ENCODE results near the gene CMSS1.
"Not testable (repeated sequence)": the region's sequence is repeated elsewhere in the genome, so short reads cannot be mapped to it uniquely, and the experiment has no call there.

Gene CMSS1

GRCh38 chr3:100073049-100073713 lies 255.5 kb downstream of the CMSS1 start:
- DNase-seq: no peak

- no peak for DNase-seq
Measured at GRCh38 chr3:100073714-100074307, 256.1 kb downstream of the CMSS1 start.

GRCh38 chr3:100075196-100075595 lies 257.5 kb downstream of the CMSS1 start:
- DNase-seq: no peak

- DNase-seq: no peak
Measured at GRCh38 chr3:100075851-100076730, 258.4 kb downstream of the CMSS1 start.

DNA sequence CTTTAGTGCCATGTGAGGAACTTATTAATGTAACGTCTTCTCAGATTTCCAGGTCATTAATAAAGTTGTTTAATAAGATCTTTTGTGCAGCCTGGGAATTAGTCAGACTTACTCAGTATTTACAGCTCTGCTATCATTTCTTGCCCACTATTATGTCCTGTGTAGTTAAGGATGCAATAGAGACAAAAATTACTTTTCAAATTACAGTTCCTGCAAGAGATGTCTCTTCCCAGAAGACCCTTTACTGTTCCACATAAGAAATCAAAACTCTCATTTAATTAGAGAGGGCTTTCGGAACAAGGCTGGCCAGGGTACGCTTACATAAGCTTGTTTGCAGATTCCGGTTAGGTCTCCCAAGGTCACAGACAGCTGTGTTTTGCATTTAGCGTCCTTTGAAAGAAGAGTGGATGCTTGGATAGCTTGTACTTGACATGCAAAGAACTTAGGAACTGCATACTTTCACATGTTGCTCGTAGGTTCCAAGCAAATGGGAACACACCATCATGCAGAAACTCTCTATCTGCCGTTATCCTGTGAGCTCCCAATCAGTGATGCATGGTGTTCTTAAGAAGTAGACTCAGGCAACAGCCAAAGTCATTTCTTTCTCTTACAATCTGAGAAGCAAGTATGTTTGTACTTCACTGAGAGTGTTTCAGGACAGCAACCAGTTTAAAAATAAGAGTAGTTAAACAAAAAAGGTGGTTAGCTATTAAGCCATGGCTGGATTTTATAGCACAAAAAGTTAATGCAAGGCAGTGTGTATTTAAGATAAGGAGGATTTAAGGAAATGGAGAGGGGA lies 259.3 kb downstream of the CMSS1 start:
- DNase-seq: no peak

GRCh38 chr3:100079328-100079727 lies 261.7 kb downstream of the CMSS1 start:
- no peak for DNase-seq

DNA sequence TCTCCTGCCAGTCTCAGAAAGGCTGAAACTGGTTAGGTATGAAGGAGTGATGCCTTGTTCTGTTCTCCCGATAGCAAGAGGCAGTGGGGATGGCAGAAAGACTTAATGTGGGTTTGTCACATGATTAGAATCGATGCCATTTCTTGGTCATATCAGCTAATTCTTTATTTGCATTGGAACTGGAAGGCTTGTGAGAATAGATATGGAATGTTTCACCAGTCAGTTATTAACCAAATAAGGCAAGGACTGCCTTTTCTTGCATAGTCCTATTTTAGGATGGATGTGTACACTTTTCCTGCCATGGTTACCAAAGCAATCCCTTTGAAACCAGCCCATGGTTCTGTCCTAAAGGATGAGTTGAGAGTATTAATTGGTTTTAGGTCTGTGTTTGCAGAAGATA lies 262.9 kb downstream of the CMSS1 start:
- no peak for DNase-seq

DNA sequence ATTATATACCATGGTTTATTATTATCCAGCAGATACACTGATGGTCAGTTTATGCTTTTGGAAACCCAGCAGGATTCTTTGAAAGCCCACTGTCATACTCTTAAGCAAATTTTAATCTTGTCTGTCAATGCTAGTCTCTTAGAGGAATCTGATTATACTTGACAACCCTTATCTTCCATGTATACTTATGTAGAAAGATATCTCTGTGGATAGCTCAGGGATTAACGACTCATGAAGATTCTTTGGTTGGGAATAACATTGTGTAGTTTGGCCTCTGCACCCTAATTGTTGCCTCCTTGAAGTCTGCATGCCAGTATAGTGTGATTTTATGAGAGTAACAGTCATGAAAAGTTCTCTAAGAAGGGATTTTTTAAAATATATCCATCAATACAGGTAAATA lies 263.6 kb downstream of the CMSS1 start:
- DNase-seq: no peak

- DNase-seq: no peak
Measured at GRCh38 chr3:100081986-100082692, 264.5 kb downstream of the CMSS1 start.

GRCh38 chr3:100082714-100083113 lies 265.1 kb downstream of the CMSS1 start:
- no peak for DNase-seq

- no peak for DNase-seq
Measured at GRCh38 chr3:100083209-100083608, 265.5 kb downstream of the CMSS1 start.

DNA sequence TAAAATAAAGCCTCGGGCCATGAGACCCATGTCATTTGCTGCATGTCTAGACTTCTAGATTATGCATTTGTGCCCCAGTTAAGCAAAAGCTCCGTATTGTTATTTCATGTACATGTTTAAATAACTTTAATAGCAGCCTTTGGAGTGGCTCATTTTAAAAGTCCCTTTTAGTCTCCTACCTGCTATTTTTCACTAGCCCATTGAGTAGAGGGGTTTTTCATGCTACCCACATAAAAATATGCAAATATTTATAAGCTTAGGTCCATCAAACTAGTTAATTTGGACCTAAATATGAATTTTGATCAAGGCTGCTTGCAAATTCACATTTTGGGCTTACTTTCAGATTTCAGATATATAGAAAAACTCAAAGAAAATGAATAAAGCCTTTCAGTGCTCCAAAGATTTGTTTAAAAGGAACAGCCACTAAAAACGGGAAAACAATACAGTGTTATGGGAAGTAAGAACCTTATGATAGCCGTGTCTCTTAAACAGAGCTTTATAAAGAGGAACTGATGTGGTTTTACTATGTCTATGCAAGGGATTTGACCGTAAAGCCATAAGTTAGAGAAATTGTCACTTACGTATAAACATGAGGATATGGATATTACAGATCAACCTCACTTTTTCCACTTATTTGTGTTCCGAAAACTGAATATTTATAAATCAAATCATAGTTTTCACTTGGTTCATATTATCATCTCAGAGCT lies 266.6 kb downstream of the CMSS1 start:
- no peak for DNase-seq

GRCh38 chr3:100086401-100086800 lies 268.7 kb downstream of the CMSS1 start:
- no peak for DNase-seq

DNA sequence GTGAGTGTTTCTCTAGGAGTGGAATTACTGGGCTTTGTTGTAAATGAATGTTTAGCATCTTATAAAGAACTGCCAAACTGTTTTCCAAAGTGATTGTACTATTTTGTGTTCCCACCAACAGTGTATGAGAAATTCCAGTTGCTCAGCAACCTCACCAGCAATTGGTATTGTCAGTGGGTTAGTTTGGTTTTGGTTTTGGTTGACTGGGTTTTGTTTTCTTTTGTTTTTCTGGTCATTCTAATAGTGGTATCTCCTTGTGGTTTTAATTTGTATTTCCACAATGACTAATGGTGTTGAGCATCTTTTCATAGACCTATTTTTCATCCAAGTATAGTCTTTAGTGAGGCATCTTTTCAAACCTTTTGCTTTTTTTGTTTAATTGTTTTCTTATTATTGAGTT lies 269.5 kb downstream of the CMSS1 start:
- DNase-seq: no peak

- DNase-seq: no peak
Measured at GRCh38 chr3:100088735-100089368, 271.2 kb downstream of the CMSS1 start.

GRCh38 chr3:100089812-100090668 lies 272.4 kb downstream of the CMSS1 start:
- DNase-seq: no peak

DNA sequence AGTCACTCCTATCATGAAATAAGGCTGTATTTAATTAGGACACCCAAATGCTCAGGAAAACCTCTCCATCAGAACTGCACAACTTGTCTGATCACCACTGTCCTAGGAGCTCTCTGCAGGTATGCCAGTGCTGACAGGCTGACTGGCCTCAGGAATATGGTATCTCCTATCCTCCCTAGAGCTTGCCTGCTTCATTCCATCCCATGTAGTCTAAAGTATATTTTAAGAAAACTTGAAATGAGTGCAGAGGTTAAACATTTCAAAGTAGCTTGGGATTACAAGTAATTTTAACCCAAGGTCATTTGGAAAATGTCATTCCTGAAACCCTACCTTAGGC lies 273.0 kb downstream of the CMSS1 start:
- DNase-seq: no peak

DNA sequence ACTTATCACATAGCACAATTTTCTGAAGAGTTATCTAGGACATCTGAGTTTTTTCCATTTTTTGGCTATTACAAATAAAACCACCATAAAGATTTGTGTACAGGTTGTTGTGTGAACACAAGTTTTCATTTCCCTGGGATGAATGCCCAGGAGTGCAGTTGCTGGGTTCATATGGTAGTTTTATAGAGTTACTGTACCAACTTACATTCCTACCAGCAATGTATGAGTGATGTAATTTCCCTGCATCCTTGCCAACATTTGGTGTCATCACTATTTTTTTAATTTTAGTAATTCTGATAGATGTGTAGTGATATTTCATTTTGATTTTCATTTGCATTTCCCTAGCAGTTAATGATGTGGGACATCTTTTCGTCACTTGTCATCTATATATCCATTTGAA lies 276.2 kb downstream of the CMSS1 start:
- DNase-seq: no peak

DNA sequence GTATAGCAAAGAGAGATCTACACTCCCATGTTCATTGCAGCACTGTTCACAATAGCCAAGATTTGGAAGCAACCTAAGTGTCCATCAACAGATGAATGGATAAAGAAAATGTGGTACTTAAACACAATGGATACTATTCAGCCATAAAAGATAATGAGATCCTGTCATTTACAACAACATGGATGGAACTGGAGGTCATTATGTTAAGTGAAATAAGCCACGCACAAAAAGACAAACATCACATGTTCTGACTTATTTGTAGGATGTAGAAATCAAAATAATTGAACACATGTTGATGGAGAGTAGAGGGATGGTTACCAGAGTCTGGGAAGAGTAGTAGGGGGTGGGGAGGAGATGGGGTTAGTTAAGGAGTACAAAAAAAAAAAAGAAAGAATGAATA lies 278.6 kb downstream of the CMSS1 start:
- not testable (repeated sequence) for DNase-seq

DNA sequence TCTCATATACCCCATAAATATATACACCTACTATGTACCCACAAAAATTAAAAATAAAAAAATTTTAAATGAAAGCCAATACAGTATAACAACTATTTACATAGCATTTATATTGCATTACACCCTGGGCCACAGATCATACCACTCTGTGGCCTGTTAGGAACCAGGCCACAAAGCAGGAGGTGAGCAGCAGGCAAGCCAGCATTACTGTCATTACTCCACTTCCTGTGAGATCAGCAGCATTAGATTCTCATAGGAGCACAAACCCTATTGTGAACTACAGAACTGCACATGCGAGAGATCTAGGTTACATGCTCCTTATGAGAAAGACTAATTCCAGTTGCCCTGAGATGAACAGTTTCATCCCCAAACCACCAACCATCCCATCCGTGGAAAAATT lies 279.2 kb downstream of the CMSS1 start:
- no peak for DNase-seq

Data from activated CD8-positive, alpha-beta memory T cell treated with anti-CD3 and anti-CD28 coated beads for 24 hours (primary cell).